Measurements from ENCODE around the gene ESRRA. TPM values are rescaled to one million over a fixed set of nuclear protein-coding genes. Genes with fewer than 3 reads are reported as not detected.
"Not testable (repeated sequence)": the region's sequence is repeated elsewhere in the genome, so short reads cannot be mapped to it uniquely, and the experiment has no call there.

The ESRRA gene
- total and polyA plus RNA-seq, 2 of the 4 experiments (the other 2 are of a cell fraction): 10.2 to 15.0 TPM

- H2AK9ac ChIP-seq (replicated peaks; ENCODE audit: low read depth, low read length, poor library complexity); BruUV-seq (replicated peaks); H3K9me3 ChIP-seq (ENCODE audit: control insufficient read depth, insufficient read depth, low read length); H2BK5ac ChIP-seq (ENCODE audit: low read depth, low read length, poor library complexity, severe bottlenecking); H3K56ac ChIP-seq (ENCODE audit: extremely low read depth, insufficient read depth, low read length); H3K18ac ChIP-seq (ENCODE audit: low read depth, low read length); H3K27me3 ChIP-seq (ENCODE audit: control insufficient read depth, insufficient read depth, low read length); dilution Hi-C loops (cut with HindIII; ENCODE audit: low sequenced_read_pairs, unreplicated experiment); H3K4me2 ChIP-seq (ENCODE audit: low read depth, low read length); H4K8ac ChIP-seq (ENCODE audit: low read depth in 2 of 2, low read length in 2 of 2); H3K4me1 ChIP-seq (ENCODE audit: control insufficient read depth, insufficient read depth, low read length); H3K27ac ChIP-seq (ENCODE audit: insufficient read depth, low read length); CTCF ChIA-PET; H2AK5ac ChIP-seq (ENCODE audit: low read depth, low read length); H4K5ac ChIP-seq (ENCODE audit: low read depth, low read length); H4K20me1 ChIP-seq (ENCODE audit: insufficient read depth, low read length); H3K36me3 ChIP-seq (ENCODE audit: control insufficient read depth, insufficient read depth, low read length); H3K4ac ChIP-seq (ENCODE audit: low read depth, low read length); H3K23ac ChIP-seq (ENCODE audit: low read depth, low read length); H2BK15ac ChIP-seq (ENCODE audit: low read depth, low read length); DNase-seq; H3K14ac ChIP-seq (replicated peaks; ENCODE audit: low read depth, low read length); H2BK120ac ChIP-seq (ENCODE audit: low read depth, low read length); H3K9me1 ChIP-seq (ENCODE audit: insufficient read depth, low read length); H2BK20ac ChIP-seq (ENCODE audit: low read depth, low read length); ATAC-seq (ENCODE audit: low read depth); H3K4me3 ChIP-seq (ENCODE audit: insufficient read depth, low read depth, low read length); H3K9ac ChIP-seq (ENCODE audit: low read depth, low read length); H2AFZ ChIP-seq (replicated peaks; ENCODE audit: low read length, poor library complexity); H4K91ac ChIP-seq (ENCODE audit: insufficient read depth, low read depth, low read length); in situ Hi-C loops (cut with MboI; ENCODE audit: low sequenced_read_pairs): not testable (repeated sequence)
- intact Hi-C loops (cut with micrococcal nuclease): loop anchor here (10.0 kb wide), 1 partner anchor 303 kb away; no protein-coding TSS in a partner anchor
- POLR2A ChIA-PET (ENCODE audit: unreplicated experiment): interaction anchor here (0.6 kb wide), 1 partner anchor 39 kb away, joined by 5 read pairs; no protein-coding TSS in a partner anchor
- 93% methylated on average over 3 of the region's 5 CpGs; no CpG with 5 or more reads in 1 of the 2 experiments for WGBS, 2 experiments (ENCODE audit: extremely low coverage in 2 of 2, insufficient read length in 1 of 2)
- H3K79me1 ChIP-seq (ENCODE audit: low read depth in 1 of 2, low read length in 2 of 2): peaks cover 19 to 34% of the 10 kb centered on the region in 2 experiments
Observed at GRCh38 chr11:64307795-64308194, 2.5 kb downstream of the ESRRA start.

Data from IMR-90 (cell line).